Pancreas (tissue), 10 donors: ENCODE measurements around the gene DOP1B. TPM values are rescaled to one million over a fixed set of nuclear protein-coding genes. Genes with fewer than 3 reads are reported as not detected.
A peak's percentile ranks its signal among the peaks of the same experiment; 100 is the strongest.

ENCODE experiments used
- ATAC-seq, 4 donors: fragments of 200-7000 bp; cut with Tn5 transposase; one replicate each; pipeline versions ENCODE4 v1.8.0 to v1.9.1; 2020; ENCODE audit warnings: mild to moderate bottlenecking in 4 of 4, moderate library complexity in 4 of 4
- DNase-seq, 6 donors: peaks; one replicate each; pipeline ENCODE4 v3.0.0-alpha.2; 2020
- FAIRE-seq: peaks from 2 replicates; lab custom pipeline; 2012; peaks lifted over from hg19 to GRCh38; lab: Jason Lieb, UNC
- H3K27ac ChIP-seq, 4 donors: fragments of 200-600 bp; sonication (generic); 1 replicate in 3 of 4; 2 replicates in 1 of 4; pipeline versions ENCODE4 v1.5.0 to v1.8.0; 2020
- H3K27me3 ChIP-seq, 4 donors: fragments of 200-600 bp; one replicate each; pipeline ENCODE4 v1.8.0; 2021
- H3K36me3 ChIP-seq, 3 donors: fragments of 200-600 bp; sonication (generic) in 1 of 3; one replicate each; pipeline versions ENCODE4 v1.5.0 to v1.8.0; 2020 to 2021
- H3K4me1 ChIP-seq, 3 donors: fragments of 200-600 bp; one replicate each; pipeline ENCODE4 v1.8.0; 2021
- H3K4me3 ChIP-seq, 4 donors: fragments of 200-600 bp; sonication (generic) in 2 of 4; one replicate each; pipeline versions ENCODE4 v1.5.0 to v1.8.0; 2020 to 2021
- H3K9me3 ChIP-seq, 4 donors: fragments of 200-600 bp; one replicate each; pipeline ENCODE4 v1.8.0; 2021
- CTCF ChIP-seq, 4 donors: fragments of 200-600 bp; sonication (generic) in 3 of 4; IDR thresholded peaks; one replicate each; pipeline versions ENCODE4 v1.5.0 to v1.8.0; 2021; ENCODE audit warnings: antibody characterized with exemption in 4 of 4
- WGBS, 2 donors: extraction: QIAGEN DNeasy Blood & Tissue Kit; methylation state at CpG; one replicate each; pipeline ENCODE4 v1.1.7; 2013; 5-methylcytosine and 5-hydroxymethylcytosine counted together
- intact Hi-C, 3 donors: fragments of 100-400 bp; cut with DNase I; formaldehyde crosslinking; loops; one replicate each; pipeline versions ENCODE4 v1.11.1 to v1.14.2; 2022
- polyA plus RNA-seq, 2 donors: library from polyadenylated mRNA; stranded (reverse); fragments of 200-250 nt; gene quantifications; one replicate each; pipeline ENCODE4 v1.2.3, GENCODE V29; 2013
- total RNA-seq, 6 donors: library from RNA; stranded (reverse); fragmentation: NEBNext Ultra II Directional in 4 of 6; extraction: Animal tissue kit (Norgen Biotek cat#: 25700) in 4 of 6; gene quantifications; one replicate each; pipeline versions ENCODE4 v1.2.1 to v1.2.4, GENCODE V29; 2021 to 2023
- donor health status: healthy with polysubstance abuse.
- donor health status: DM: no; HTN: no; CAD: no; lungs with moderate emphysema.
- donor health status: DM: no; HTN: no; CAD: no.
- donor health status: control.
- donor health status: control.
- donor health status: Bipolar disorder and iron deficiency.
- donor health status: DM: yes; HTN: yes; CAD: no.
- donor health status: DM: no; HTN: no; CAD: no.
- donor health status: DM: no; HTN: no; CAD: no.
- donor health status: DM: yes; HTN: yes; CAD: no.

The DOP1B gene
- total and polyA plus RNA-seq, 8 donors = 3.1 to 15.4 (median 6.4) TPM

GRCh38 chr21:36156339-36156814 is 247 bp upstream of the DOP1B start:
- 0 to 1% methylated on average over 36 to 43 of the region's 43 CpGs for WGBS, 2 donors
- ATAC-seq (peak; percentile 87 to 95 (median 88)), FAIRE-seq (peak; percentile 86), DNase-seq (peak; percentile 99 to 100 (median 100))
- Histone ChIP-seq H3K4me3 (peak overlapping the region; percentile 84 to 97 (median 92)), H3K9me3 (no peaks in the 10 kb centered on the region), H3K4me1 (peaks cover 0 to 7% (median 0%) of the 10 kb centered on the region in 3 donors), H3K36me3 (no peaks in the 10 kb centered on the region), H3K27ac (peak overlapping the region; percentile 86 to 90 (median 90)), H3K27me3 (no peaks in the 10 kb centered on the region)
- intact Hi-C loops = no loop called here
- no peak for TF ChIP-seq CTCF (IDR thresholded peaks at IDR 0.05)

GRCh38 chr21:36159356-36159921 is 2.8 kb downstream of the DOP1B start:
- 68 to 81% methylated on average over 12 to 13 of the region's 13 CpGs for WGBS, 2 donors
- Histone ChIP-seq H3K9me3 (no peaks in the 10 kb centered on the region), H3K4me3 (no peak overlapping the region), H3K27ac (no peak overlapping the region), H3K36me3 (no peaks in the 10 kb centered on the region), H3K4me1 (peaks cover 0 to 17% (median 8%) of the 10 kb centered on the region in 3 donors), H3K27me3 (no peaks in the 10 kb centered on the region)
- DNase-seq = no peak
- TF ChIP-seq CTCF (IDR thresholded peaks at IDR 0.05) = no peak
- intact Hi-C loops = no loop called here
- no peak for ATAC-seq
- FAIRE-seq = no peak

GRCh38 chr21:36160850-36161178 is 4.2 kb downstream of the DOP1B start:
- DNase-seq (no peak), FAIRE-seq (no peak), ATAC-seq (no peak)
- intact Hi-C loops = no loop called here
- no peaks in the 10 kb centered on the region for H3K27me3 ChIP-seq
- H3K4me3 ChIP-seq = no peak overlapping the region
- no peaks in the 10 kb centered on the region for H3K9me3 ChIP-seq
- H3K4me1 ChIP-seq = peaks cover 0 to 21% (median 15%) of the 10 kb centered on the region in 3 donors
- H3K27ac ChIP-seq = no peak overlapping the region
- 97 to 100% methylated on average over 2 of the region's 2 CpGs for WGBS, 2 donors
- TF ChIP-seq CTCF (IDR thresholded peaks at IDR 0.05) = no peak
- H3K36me3 ChIP-seq = no peaks in the 10 kb centered on the region

GRCh38 chr21:36162631-36163030 is 6.0 kb downstream of the DOP1B start:
- WGBS, 2 donors = 89 to 92% methylated on average over 5 of the region's 5 CpGs
- no peak for TF ChIP-seq CTCF (IDR thresholded peaks at IDR 0.05)
- no peaks in the 10 kb centered on the region for H3K27me3 ChIP-seq
- H3K36me3 ChIP-seq = no peaks in the 10 kb centered on the region
- no peak overlapping the region for H3K27ac ChIP-seq
- H3K4me1 ChIP-seq = peaks cover 0 to 20% (median 15%) of the 10 kb centered on the region in 3 donors
- ATAC-seq (no peak), FAIRE-seq (no peak), DNase-seq (no peak)
- no peak overlapping the region for H3K4me3 ChIP-seq
- intact Hi-C loops = no loop called here
- H3K9me3 ChIP-seq = no peaks in the 10 kb centered on the region
